Fibroblast of lung (primary cell): ENCODE measurements around the gene DLK1. TPM values are rescaled to one million over a fixed set of nuclear protein-coding genes. Genes with fewer than 3 reads are reported as not detected.

Experiments used
- DNase-seq, 2 donors: peaks; one replicate each; pipeline versions ENCODE4 v3.0.0 to v3.0.0-alpha.2; 2010; ENCODE audit warnings: low read depth in 2 of 2
- H2AFZ ChIP-seq: 2 replicates; pipeline ENCODE4 v1.5.1; 2012; ENCODE audit warnings: low read length, control low read depth, inconsistent platforms
- H3K27ac ChIP-seq: 2 replicates; pipeline ENCODE4 v1.5.1; 2011; ENCODE audit warnings: low read length, control low read depth; ENCODE audit not compliant: insufficient read depth
- H3K27me3 ChIP-seq: 2 replicates; pipeline ENCODE4 v1.5.1; 2011; ENCODE audit warnings: mild to moderate bottlenecking, low read length; ENCODE audit not compliant: control insufficient read depth, insufficient read depth
- H3K36me3 ChIP-seq: 2 replicates; pipeline ENCODE4 v1.5.1; 2011; ENCODE audit warnings: low read length; ENCODE audit not compliant: control insufficient read depth, insufficient read depth
- H3K4me1 ChIP-seq: 2 replicates; pipeline ENCODE4 v1.5.1; 2011; ENCODE audit warnings: low read length; ENCODE audit not compliant: control insufficient read depth, insufficient read depth; ENCODE audit errors: extremely low read depth
- H3K4me2 ChIP-seq: 2 replicates; pipeline ENCODE4 v1.5.1; 2011; ENCODE audit warnings: low read length, control low read depth; ENCODE audit not compliant: insufficient read depth; ENCODE audit errors: extremely low read depth
- H3K4me3 ChIP-seq, 4 experiments: fragments of 200-600 bp in 1 of 4; sonication (generic) in 1 of 4; replicated peaks in 1 of 4; 2 replicates each; pipeline ENCODE4 v1.5.1; 2011 to 2016; ENCODE audit warnings: low read length in 4 of 4, low read depth in 3 of 4, mild to moderate bottlenecking in 3 of 4, control low read depth in 2 of 4, inconsistent platforms in 1 of 4, mixed read lengths in 1 of 4; ENCODE audit not compliant: insufficient read depth in 1 of 4; ENCODE audit errors: control extremely low read depth in 1 of 4
- H3K79me2 ChIP-seq: 2 replicates; pipeline ENCODE4 v1.5.1; 2012; ENCODE audit warnings: mild to moderate bottlenecking, low read length, inconsistent platforms; ENCODE audit not compliant: control insufficient read depth, insufficient read depth
- H3K9ac ChIP-seq: 2 replicates; pipeline ENCODE4 v1.5.1; 2011; ENCODE audit warnings: mild to moderate bottlenecking, low read length, control low read depth; ENCODE audit not compliant: insufficient read depth
- H3K9me3 ChIP-seq: 2 replicates; pipeline ENCODE4 v1.5.1; 2012; ENCODE audit warnings: low read depth, low read length; ENCODE audit not compliant: control insufficient read depth, insufficient read depth
- H4K20me1 ChIP-seq: 2 replicates; pipeline ENCODE4 v1.5.1; 2011; ENCODE audit warnings: low read length; ENCODE audit not compliant: control insufficient read depth, insufficient read depth; ENCODE audit errors: extremely low read depth
- EZH2 ChIP-seq: IDR thresholded peaks from 2 replicates; pipeline ENCODE4 v1.5.1; 2012; ENCODE audit warnings: low read length, control low read depth, mild to moderate bottlenecking; ENCODE audit errors: missing control alignments
- polyA plus RNA-seq, 2 donors: library from polyadenylated mRNA; depleted of rRNA in 1 of 2; stranded (reverse) in 1 of 2; unstranded in 1 of 2; fragments of >200 nt; gene quantifications; 2 replicates each; pipeline ENCODE4 v1.2.1, GENCODE V29; 2011 to 2012; ENCODE audit warnings: missing spikeins in 1 of 2
- total RNA-seq: library from RNA; depleted of rRNA; stranded (reverse); fragments of >200 nt; gene quantifications from 2 replicates; pipeline ENCODE4 v1.2.1, GENCODE V29; 2014
- TF ChIP-seq, protein P1 (sequence below), 2 donors: IDR thresholded peaks in 1 of 2; conservative IDR thresholded peaks in 1 of 2; 1 replicate in 1 of 2; 2 replicates in 1 of 2; pipeline ENCODE4 v1.5.1; 2011 to 2012; ENCODE audit warnings: low read length in 2 of 2, control low read depth in 1 of 2, inconsistent platforms in 1 of 2, low read depth in 1 of 2, mild to moderate bottlenecking in 1 of 2

The DLK1 gene
- total and polyA plus RNA-seq, 2 donors (not counting 1 experiment from before 2014, with no cell fraction given): not detected

- no peak for DNase-seq
- Histone ChIP-seq H3K9me3 (no peaks in the 10 kb centered on the region), H2AFZ (no peak overlapping the region), H3K4me2 (no peak overlapping the region), H3K27me3 (peaks cover 2% of the 10 kb centered on the region), H3K4me1 (no peaks in the 10 kb centered on the region), H3K27ac (no peak overlapping the region), H3K4me3 (no peak overlapping the region), H3K79me2 (no peaks in the 10 kb centered on the region), H4K20me1 (no peaks in the 10 kb centered on the region), H3K9ac (no peak overlapping the region), H3K36me3 (no peaks in the 10 kb centered on the region)
- no peak for TF ChIP-seq EZH2
- TF ChIP-seq, protein P1, sequence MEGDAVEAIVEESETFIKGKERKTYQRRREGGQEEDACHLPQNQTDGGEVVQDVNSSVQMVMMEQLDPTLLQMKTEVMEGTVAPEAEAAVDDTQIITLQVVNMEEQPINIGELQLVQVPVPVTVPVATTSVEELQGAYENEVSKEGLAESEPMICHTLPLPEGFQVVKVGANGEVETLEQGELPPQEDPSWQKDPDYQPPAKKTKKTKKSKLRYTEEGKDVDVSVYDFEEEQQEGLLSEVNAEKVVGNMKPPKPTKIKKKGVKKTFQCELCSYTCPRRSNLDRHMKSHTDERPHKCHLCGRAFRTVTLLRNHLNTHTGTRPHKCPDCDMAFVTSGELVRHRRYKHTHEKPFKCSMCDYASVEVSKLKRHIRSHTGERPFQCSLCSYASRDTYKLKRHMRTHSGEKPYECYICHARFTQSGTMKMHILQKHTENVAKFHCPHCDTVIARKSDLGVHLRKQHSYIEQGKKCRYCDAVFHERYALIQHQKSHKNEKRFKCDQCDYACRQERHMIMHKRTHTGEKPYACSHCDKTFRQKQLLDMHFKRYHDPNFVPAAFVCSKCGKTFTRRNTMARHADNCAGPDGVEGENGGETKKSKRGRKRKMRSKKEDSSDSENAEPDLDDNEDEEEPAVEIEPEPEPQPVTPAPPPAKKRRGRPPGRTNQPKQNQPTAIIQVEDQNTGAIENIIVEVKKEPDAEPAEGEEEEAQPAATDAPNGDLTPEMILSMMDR (conservative IDR thresholded peaks at IDR 0.05 in 1 of 2, IDR thresholded peaks at IDR 0.05 in 1 of 2; ENCODE audit: low read depth in 1 of 2, low read length in 2 of 2): no peak
Measured at GRCh38 chr14:100767788-100768536, 41.3 kb downstream of the DLK1 start.

DNA sequence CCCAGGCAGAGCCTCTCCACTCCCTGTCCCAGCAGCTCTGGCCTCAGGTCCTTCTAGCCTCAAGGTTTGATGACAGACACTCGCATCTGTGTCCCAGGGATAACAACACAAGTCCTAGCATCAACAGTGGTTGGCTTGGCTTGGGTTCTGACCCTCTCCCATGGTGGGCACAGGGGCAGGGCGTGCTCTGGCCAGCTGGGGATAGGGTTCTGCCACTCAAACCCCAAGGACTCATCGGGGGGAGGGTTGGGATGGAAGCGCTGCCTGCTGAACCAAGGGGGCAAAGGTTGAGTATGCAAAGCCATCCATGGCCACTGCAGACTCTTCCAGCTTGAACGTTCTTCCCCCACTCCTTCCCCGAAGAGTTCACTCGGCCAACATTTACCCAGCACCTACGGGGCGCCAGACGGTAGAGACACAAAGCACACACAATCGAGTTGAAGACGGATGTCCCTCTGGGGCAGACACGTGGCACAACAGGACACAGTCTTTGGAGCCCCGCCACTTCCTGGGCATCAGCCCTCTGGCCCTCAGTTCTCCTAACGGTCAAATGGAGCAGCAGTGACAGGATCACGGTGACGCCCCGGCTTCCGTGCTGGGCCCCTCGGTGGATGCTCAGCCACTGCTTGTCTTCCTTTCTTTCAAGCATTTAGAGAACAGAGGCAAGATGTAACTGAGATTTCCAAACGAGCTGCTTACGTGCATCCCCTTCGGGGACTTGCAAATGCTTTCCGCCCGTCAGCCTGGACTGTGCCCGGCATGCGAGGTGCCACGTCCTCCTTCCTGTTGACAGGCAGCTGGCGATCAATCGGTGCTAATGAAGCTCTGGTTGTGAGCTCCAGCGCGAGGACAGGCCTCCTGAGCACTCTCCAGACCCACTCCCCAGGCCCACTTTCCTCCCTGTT, 42.6 kb downstream of the DLK1 start:
- Histone ChIP-seq H3K36me3 (no peaks in the 10 kb centered on the region), H3K4me2 (no peak overlapping the region), H2AFZ (no peak overlapping the region), H3K27ac (no peak overlapping the region), H3K4me3 (no peak overlapping the region), H3K27me3 (peaks cover 2% of the 10 kb centered on the region), H4K20me1 (no peaks in the 10 kb centered on the region), H3K4me1 (no peaks in the 10 kb centered on the region), H3K79me2 (no peaks in the 10 kb centered on the region), H3K9ac (no peak overlapping the region), H3K9me3 (no peaks in the 10 kb centered on the region)
- no peak for TF ChIP-seq EZH2
- TF ChIP-seq, protein P1 (conservative IDR thresholded peaks at IDR 0.05 in 1 of 2, IDR thresholded peaks at IDR 0.05 in 1 of 2; ENCODE audit: low read depth in 1 of 2, low read length in 2 of 2): no peak
- DNase-seq: no peak

- no peak for TF ChIP-seq EZH2
- TF ChIP-seq, protein P1 (conservative IDR thresholded peaks at IDR 0.05 in 1 of 2, IDR thresholded peaks at IDR 0.05 in 1 of 2; ENCODE audit: low read depth in 1 of 2, low read length in 2 of 2): no peak
- Histone ChIP-seq H2AFZ (no peak overlapping the region), H3K27me3 (peaks cover 2% of the 10 kb centered on the region), H3K4me1 (no peaks in the 10 kb centered on the region), H3K36me3 (no peaks in the 10 kb centered on the region), H3K27ac (no peak overlapping the region), H4K20me1 (no peaks in the 10 kb centered on the region), H3K4me2 (no peak overlapping the region), H3K79me2 (no peaks in the 10 kb centered on the region), H3K9ac (no peak overlapping the region), H3K9me3 (no peaks in the 10 kb centered on the region), H3K4me3 (no peak overlapping the region)
- DNase-seq: no peak
Measured at GRCh38 chr14:100770046-100770445, 43.4 kb downstream of the DLK1 start.
